NT2/D1 (cell line): Measurements from ENCODE around the gene TMEM169.

Source experiments
- DNase-seq: peaks from one replicate; pipeline ENCODE4 v3.0.0-alpha.2; 2011; ENCODE audit warnings: low read depth, low spot score
- H3K27me3 ChIP-seq: 2 replicates; pipeline ENCODE4 v1.6.0; 2011; ENCODE audit warnings: mild to moderate bottlenecking; ENCODE audit not compliant: insufficient read length, insufficient read depth
- H3K36me3 ChIP-seq: 2 replicates; pipeline ENCODE4 v1.6.1; 2011; ENCODE audit warnings: mild to moderate bottlenecking, low read length, mixed read lengths; ENCODE audit not compliant: insufficient read depth, insufficient read length
- H3K4me1 ChIP-seq: 2 replicates; pipeline ENCODE4 v1.5.1; 2011; ENCODE audit not compliant: insufficient read depth, insufficient read length
- H3K4me3 ChIP-seq: 2 replicates; pipeline ENCODE4 v1.5.1; 2011; ENCODE audit warnings: low read depth; ENCODE audit not compliant: insufficient read length
- H3K9ac ChIP-seq: 2 replicates; pipeline ENCODE4 v1.6.0; 2011; ENCODE audit warnings: low read depth; ENCODE audit not compliant: insufficient read length
- H3K9me3 ChIP-seq: 2 replicates; pipeline ENCODE4 v1.5.1; 2011; ENCODE audit warnings: mild to moderate bottlenecking, low read length; ENCODE audit not compliant: insufficient read depth
- SUZ12 ChIP-seq: IDR thresholded peaks from 2 replicates; pipeline ENCODE4 v1.6.1; 2011; ENCODE audit not compliant: insufficient read length, insufficient read depth; ENCODE audit errors: extremely low read depth
- YY1 ChIP-seq: IDR thresholded peaks from 2 replicates; pipeline ENCODE4 v1.6.1; 2011; ENCODE audit not compliant: insufficient read length, insufficient read depth
- ZNF274 ChIP-seq: IDR thresholded peaks from 2 replicates; pipeline ENCODE4 v1.6.1; 2011; ENCODE audit warnings: mild to moderate bottlenecking, low read depth, low read length

The TMEM169 gene

GRCh38 chr2:216121255-216121654, 39.5 kb downstream of the TMEM169 start:
- H3K27me3 ChIP-seq, result no peaks in the 10 kb centered on the region
- no peaks in the 10 kb centered on the region for H3K4me1 ChIP-seq
- no peaks in the 10 kb centered on the region for H3K9me3 ChIP-seq
- no peak overlapping the region for H3K9ac ChIP-seq
- H3K4me3 ChIP-seq, result no peak overlapping the region
- H3K36me3 ChIP-seq, result peaks cover 97% of the 10 kb centered on the region
- TF ChIP-seq SUZ12 (no peak), ZNF274 (no peak), YY1 (no peak)
- DNase-seq, result no peak

- TF ChIP-seq ZNF274 (no peak), YY1 (no peak), SUZ12 (no peak)
- H3K9me3 ChIP-seq, result no peaks in the 10 kb centered on the region
- peaks cover 94% of the 10 kb centered on the region for H3K36me3 ChIP-seq
- H3K9ac ChIP-seq, result no peak overlapping the region
- H3K27me3 ChIP-seq, result no peaks in the 10 kb centered on the region
- no peak overlapping the region for H3K4me3 ChIP-seq
- no peak for DNase-seq
- H3K4me1 ChIP-seq, result peaks cover 2% of the 10 kb centered on the region
Observed at GRCh38 chr2:216126943-216127342, 45.2 kb downstream of the TMEM169 start.

GRCh38 chr2:216130346-216130971, 48.7 kb downstream of the TMEM169 start:
- Histone ChIP-seq H3K36me3 (peaks cover 96% of the 10 kb centered on the region), H3K4me1 (peaks cover 2% of the 10 kb centered on the region), H3K9ac (no peak overlapping the region), H3K4me3 (no peak overlapping the region), H3K27me3 (no peaks in the 10 kb centered on the region), H3K9me3 (no peaks in the 10 kb centered on the region)
- no peak for TF ChIP-seq YY1
- DNase-seq, result no peak

GRCh38 chr2:216131175-216131926, 49.6 kb downstream of the TMEM169 start:
- DNase-seq, result no peak
- H3K9ac ChIP-seq, result no peak overlapping the region
- TF ChIP-seq ZNF274, result no peak
- TF ChIP-seq YY1, result no peak
- TF ChIP-seq SUZ12, result no peak
- peaks cover 94% of the 10 kb centered on the region for H3K36me3 ChIP-seq
- H3K4me3 ChIP-seq, result no peak overlapping the region
- H3K9me3 ChIP-seq, result no peaks in the 10 kb centered on the region
- H3K4me1 ChIP-seq, result peaks cover 2% of the 10 kb centered on the region
- H3K27me3 ChIP-seq, result no peaks in the 10 kb centered on the region

- peaks cover 2% of the 10 kb centered on the region for H3K4me1 ChIP-seq
- TF ChIP-seq ZNF274 (no peak), SUZ12 (no peak), YY1 (no peak)
- H3K36me3 ChIP-seq, result peaks cover 94% of the 10 kb centered on the region
Observed at GRCh38 chr2:216132585-216132984, 50.9 kb downstream of the TMEM169 start.

GRCh38 chr2:216133397-216133796, 51.7 kb downstream of the TMEM169 start:
- Histone ChIP-seq H3K36me3 (peaks cover 94% of the 10 kb centered on the region), H3K27me3 (no peaks in the 10 kb centered on the region), H3K4me1 (peaks cover 2% of the 10 kb centered on the region), H3K9me3 (no peaks in the 10 kb centered on the region), H3K9ac (no peak overlapping the region), H3K4me3 (no peak overlapping the region)
- no peak for TF ChIP-seq SUZ12
- no peak for TF ChIP-seq YY1
- no peak for TF ChIP-seq ZNF274
- no peak for DNase-seq

More at GRCh38 chr2:216132585-216132984, 50.9 kb downstream of the TMEM169 start:
- H3K27me3 ChIP-seq, result no peaks in the 10 kb centered on the region
- H3K4me3 ChIP-seq, result no peak overlapping the region
- no peak overlapping the region for H3K9ac ChIP-seq
- no peak for DNase-seq
- no peaks in the 10 kb centered on the region for H3K9me3 ChIP-seq

GRCh38 chr2:216134958-216135541, 53.3 kb downstream of the TMEM169 start:
- peaks cover 97% of the 10 kb centered on the region for H3K36me3 ChIP-seq
- H3K4me3 ChIP-seq, result no peak overlapping the region
- no peaks in the 10 kb centered on the region for H3K4me1 ChIP-seq

More at GRCh38 chr2:216134958-216135541, 53.3 kb downstream of the TMEM169 start:
- Histone ChIP-seq H3K9me3 (no peaks in the 10 kb centered on the region), H3K9ac (no peak overlapping the region), H3K27me3 (no peaks in the 10 kb centered on the region)
- DNase-seq, result no peak
- TF ChIP-seq SUZ12, result no peak
- no peak for TF ChIP-seq ZNF274
- no peak for TF ChIP-seq YY1
